Epithelial cell of umbilical artery (primary cell): ENCODE results near the gene ITM2A. TPM values are rescaled to one million over a fixed set of nuclear protein-coding genes. Genes with fewer than 3 reads are reported as not detected.

Source experiments
- total RNA-seq: library from RNA; depleted of rRNA; stranded (reverse); fragments of >200 nt; gene quantifications from 2 replicates; pipeline ENCODE4 v1.2.3, GENCODE V29; 2014

The ITM2A gene
- 2.7 and 19.5 TPM in 2 replicates for total RNA-seq

GRCh38 chrX:79366873-79367749 lies at the start of gene ITM2A:
ITM2A (minus strand) TSS chrX:79367334; CDS start chrX:79367215, 119 bp downstream.

Other genes starting within 250 kb of the ITM2A start
- not detected in 2 replicates for gene GPR174, start 222.6 kb downstream of the ITM2A start, total RNA-seq